Uterus (tissue), 4 donors: ENCODE data around the gene MOB3A. TPM values are rescaled to one million over a fixed set of nuclear protein-coding genes. Genes with fewer than 3 reads are reported as not detected.

ENCODE experiments used
- DNase-seq, 2 donors: peaks; one replicate each; pipeline ENCODE4 v3.0.0-alpha.2; 2019 to 2020
- H3K27ac ChIP-seq, 2 donors: fragments of 200-600 bp; sonication (generic); 1 replicate in 1 of 2; 2 replicates in 1 of 2; pipeline ENCODE4 v1.5.1; 2016 to 2018
- H3K27me3 ChIP-seq, 2 donors: fragments of 200-600 bp; sonication (generic); one replicate each; pipeline ENCODE4 v1.5.1; 2018 to 2019; ENCODE audit warnings: control low read depth in 1 of 2
- H3K36me3 ChIP-seq, 2 donors: fragments of 200-600 bp; sonication (generic); one replicate each; pipeline ENCODE4 v1.5.1; 2019; ENCODE audit warnings: control low read depth in 1 of 2
- H3K4me1 ChIP-seq, 2 donors: fragments of 200-600 bp; sonication (generic); one replicate each; pipeline ENCODE4 v1.5.1; 2018 to 2019; ENCODE audit warnings: control low read depth in 1 of 2
- H3K4me3 ChIP-seq, 2 donors: fragments of 200-600 bp; sonication (generic); 1 replicate in 1 of 2; 2 replicates in 1 of 2; pipeline ENCODE4 v1.5.1; 2018 to 2019; ENCODE audit warnings: mild to moderate bottlenecking in 1 of 2
- H3K9me3 ChIP-seq, 2 donors: fragments of 200-600 bp; sonication (generic); one replicate each; pipeline ENCODE4 v1.5.1; 2019; ENCODE audit warnings: control low read depth in 1 of 2
- POLR2A ChIP-seq, 2 donors: fragments of 450-650 bp; IDR thresholded peaks; one replicate each; pipeline ENCODE4 v1.6.1; 2016; ENCODE audit warnings: antibody characterized with exemption in 2 of 2, mild to moderate bottlenecking in 1 of 2, moderate library complexity in 1 of 2
- intact Hi-C: fragments of 100-400 bp; cut with DNase I; formaldehyde crosslinking; loops from one replicate; pipeline ENCODE4 v1.15.1; 2023; ENCODE audit warnings: low total_unique reads
- total RNA-seq, 4 donors: library from RNA; depleted of rRNA in 3 of 4; stranded (reverse); fragments of >200 nt in 3 of 4; gene quantifications; one replicate each; pipeline versions ENCODE4 v1.1.0 to v1.2.4, GENCODE V29; 2014 to 2023
- TF ChIP-seq, protein P1 (sequence below), 4 experiments: fragments of 200-600 bp in 2 of 4; fragments of 450-650 bp in 2 of 4; sonication (generic) in 2 of 4; IDR thresholded peaks; one replicate each; pipeline ENCODE4 v1.5.1; 2016 to 2019; ENCODE audit warnings: antibody characterized with exemption in 4 of 4, mild to moderate bottlenecking in 2 of 4, moderate library complexity in 1 of 4
- donor health status: DM: yes; HTN: yes; CAD: no.

MOB3A gene
- total RNA-seq, 4 donors from 2014 or later, result 10.2 to 81.4 (median 20.7) TPM

DNA sequence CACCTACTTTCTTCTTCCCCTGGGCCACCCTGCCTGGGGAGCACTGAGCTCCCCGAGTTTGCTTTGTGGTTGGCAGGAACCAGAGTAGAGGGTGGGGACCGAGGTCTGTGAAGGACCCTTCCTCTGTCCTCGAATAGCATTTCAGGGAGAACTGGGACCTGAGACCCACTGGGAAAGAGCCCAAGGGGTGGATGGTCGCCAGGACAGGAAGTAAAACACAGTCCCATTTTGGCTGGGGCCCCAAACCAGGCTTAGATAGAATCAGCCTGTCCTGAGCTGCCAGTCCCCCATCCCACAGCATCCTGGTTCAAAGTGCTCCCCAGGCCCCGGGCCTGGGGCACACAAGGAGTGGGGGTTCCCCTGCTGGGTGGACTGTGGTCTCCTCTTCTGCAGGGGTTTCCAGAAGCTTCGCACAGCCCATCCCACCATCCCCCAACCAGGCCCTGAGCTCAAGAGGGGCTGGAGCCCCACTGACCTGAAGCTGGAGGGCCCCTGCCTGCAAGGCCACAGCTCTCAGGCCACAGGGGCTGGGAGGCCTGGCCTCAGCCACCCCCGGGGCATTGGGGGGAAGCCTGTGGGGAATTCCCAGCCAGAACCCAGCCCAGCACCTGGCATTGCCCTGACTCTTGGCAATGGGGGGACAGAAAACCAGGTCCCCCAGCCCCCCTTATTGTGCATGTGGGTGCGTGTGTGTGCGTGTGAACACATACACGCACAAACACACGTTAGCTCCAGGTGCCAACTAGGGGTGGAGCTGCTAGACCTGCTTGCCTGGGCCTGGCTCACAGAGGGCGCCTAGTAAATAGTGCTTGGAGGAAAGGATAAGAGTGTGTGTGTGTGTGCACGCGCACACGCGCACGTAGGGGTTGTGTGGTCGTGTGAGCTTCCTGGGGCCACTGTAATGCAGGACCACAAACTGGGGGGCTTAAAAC, 44.1 kb downstream of the MOB3A start:
- no peaks in the 10 kb centered on the region for H3K36me3 ChIP-seq
- H3K4me1 ChIP-seq, result peaks cover 8 to 54% of the 10 kb centered on the region in 2 donors
- no peaks in the 10 kb centered on the region for H3K9me3 ChIP-seq
- intact Hi-C loops, result no loop called here
- H3K27me3 ChIP-seq, result no peaks in the 10 kb centered on the region
- peak overlapping the region; percentile 87 to 100 for H3K27ac ChIP-seq
- TF ChIP-seq, protein P1, sequence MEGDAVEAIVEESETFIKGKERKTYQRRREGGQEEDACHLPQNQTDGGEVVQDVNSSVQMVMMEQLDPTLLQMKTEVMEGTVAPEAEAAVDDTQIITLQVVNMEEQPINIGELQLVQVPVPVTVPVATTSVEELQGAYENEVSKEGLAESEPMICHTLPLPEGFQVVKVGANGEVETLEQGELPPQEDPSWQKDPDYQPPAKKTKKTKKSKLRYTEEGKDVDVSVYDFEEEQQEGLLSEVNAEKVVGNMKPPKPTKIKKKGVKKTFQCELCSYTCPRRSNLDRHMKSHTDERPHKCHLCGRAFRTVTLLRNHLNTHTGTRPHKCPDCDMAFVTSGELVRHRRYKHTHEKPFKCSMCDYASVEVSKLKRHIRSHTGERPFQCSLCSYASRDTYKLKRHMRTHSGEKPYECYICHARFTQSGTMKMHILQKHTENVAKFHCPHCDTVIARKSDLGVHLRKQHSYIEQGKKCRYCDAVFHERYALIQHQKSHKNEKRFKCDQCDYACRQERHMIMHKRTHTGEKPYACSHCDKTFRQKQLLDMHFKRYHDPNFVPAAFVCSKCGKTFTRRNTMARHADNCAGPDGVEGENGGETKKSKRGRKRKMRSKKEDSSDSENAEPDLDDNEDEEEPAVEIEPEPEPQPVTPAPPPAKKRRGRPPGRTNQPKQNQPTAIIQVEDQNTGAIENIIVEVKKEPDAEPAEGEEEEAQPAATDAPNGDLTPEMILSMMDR (IDR thresholded peaks at IDR 0.05), result no peak
- TF ChIP-seq POLR2A (IDR thresholded peaks at IDR 0.05), result no peak
- DNase-seq, result peak; percentile 73 to 74
- H3K4me3 ChIP-seq, result peak overlapping the region; percentile 31 to 36

DNA sequence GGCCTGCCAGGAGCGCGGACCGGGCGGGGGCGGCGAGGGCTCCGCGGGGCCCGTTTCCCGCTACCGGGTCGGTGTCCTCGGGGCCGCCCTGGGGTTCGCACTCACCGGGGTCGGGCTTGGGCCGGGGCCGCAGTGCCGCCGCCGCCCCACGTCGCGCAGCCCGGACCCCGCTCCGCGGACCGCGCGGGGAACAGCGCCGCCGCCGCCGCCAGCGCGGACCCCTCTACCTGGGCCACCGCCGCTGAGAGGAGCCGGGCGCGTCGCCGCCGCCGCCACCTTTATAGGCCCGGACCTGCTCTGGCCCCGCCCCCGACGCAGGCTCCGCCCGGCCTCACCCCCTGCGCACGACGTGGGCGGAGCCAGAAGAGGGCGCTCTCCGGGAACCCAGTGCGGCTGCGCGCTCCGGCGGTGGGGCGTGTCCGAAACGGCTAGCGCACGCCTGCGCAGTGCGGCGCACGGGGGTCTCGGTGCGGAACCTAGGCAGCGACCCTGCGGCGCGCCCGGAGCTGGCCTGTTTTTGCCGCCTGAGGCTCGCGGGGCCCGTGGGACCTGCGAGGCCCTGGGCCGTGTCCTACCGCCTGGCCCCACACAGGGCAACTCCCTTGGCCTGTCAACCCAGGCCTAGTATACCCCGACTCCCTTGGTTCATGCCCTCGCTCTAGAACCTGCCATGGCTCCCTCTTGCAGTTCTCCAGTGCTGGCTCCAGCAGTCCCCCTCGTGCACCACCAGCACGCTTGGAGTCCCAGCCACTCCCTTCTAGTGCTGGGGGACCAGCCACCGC, 44.9 kb downstream of the MOB3A start, which contains the start of gene MKNK2:
TSS of gene MKNK2 (minus strand) at position 254 of the 782 bp plus-strand sequence. CDS start 393 bp downstream, outside the sequence.
- no peaks in the 10 kb centered on the region for H3K9me3 ChIP-seq
- peak; percentile 100 for TF ChIP-seq POLR2A (IDR thresholded peaks at IDR 0.05)
- TF ChIP-seq, protein P1 (IDR thresholded peaks at IDR 0.05), result peak; percentile 45 to 80 (median 64)
- H3K27me3 ChIP-seq, result no peaks in the 10 kb centered on the region
- H3K4me3 ChIP-seq, result peak within 1 kb of the TSS; percentile 53 to 96
- H3K36me3 ChIP-seq, result no peaks in the 10 kb centered on the region
- peak within 1 kb of the TSS; percentile 97 to 100 for H3K27ac ChIP-seq
- peaks cover 8 to 52% of the 10 kb centered on the region in 2 donors for H3K4me1 ChIP-seq
- intact Hi-C loops, result no loop called here
- DNase-seq, result peak; percentile 90 to 93

GRCh38 chr19:2050349-2050990, 45.7 kb downstream of the MOB3A start:
- H3K4me1 ChIP-seq, result peaks cover 8 to 44% of the 10 kb centered on the region in 2 donors
- no peaks in the 10 kb centered on the region for H3K36me3 ChIP-seq
- H3K4me3 ChIP-seq, result peak overlapping the region; percentile 53 to 96
- H3K27ac ChIP-seq, result peak overlapping the region; percentile 97 to 100
- no peak for DNase-seq
- no peak for TF ChIP-seq POLR2A (IDR thresholded peaks at IDR 0.05)
- TF ChIP-seq, protein P1 (IDR thresholded peaks at IDR 0.05), result no peak
- no peaks in the 10 kb centered on the region for H3K9me3 ChIP-seq
- H3K27me3 ChIP-seq, result no peaks in the 10 kb centered on the region
- intact Hi-C loops, result no loop called here

- Histone ChIP-seq H3K4me1 (peaks cover 8 to 41% of the 10 kb centered on the region in 2 donors), H3K36me3 (no peaks in the 10 kb centered on the region), H3K27ac (peak overlapping the region; percentile 97 to 100), H3K27me3 (no peaks in the 10 kb centered on the region), H3K4me3 (peak overlapping the region; percentile 53 to 96), H3K9me3 (no peaks in the 10 kb centered on the region)
- DNase-seq, result peak; percentile 80 to 81
- intact Hi-C loops, result no loop called here
- TF ChIP-seq POLR2A (IDR thresholded peaks at IDR 0.05), result peak in 1 of 2 donors; percentile 68
- TF ChIP-seq, protein P1 (IDR thresholded peaks at IDR 0.05), result no peak
Measured at GRCh38 chr19:2049741-2050348, 46.3 kb downstream of the MOB3A start.
